ENCODE results near the gene CFAP161.

CFAP161 gene

DNA sequence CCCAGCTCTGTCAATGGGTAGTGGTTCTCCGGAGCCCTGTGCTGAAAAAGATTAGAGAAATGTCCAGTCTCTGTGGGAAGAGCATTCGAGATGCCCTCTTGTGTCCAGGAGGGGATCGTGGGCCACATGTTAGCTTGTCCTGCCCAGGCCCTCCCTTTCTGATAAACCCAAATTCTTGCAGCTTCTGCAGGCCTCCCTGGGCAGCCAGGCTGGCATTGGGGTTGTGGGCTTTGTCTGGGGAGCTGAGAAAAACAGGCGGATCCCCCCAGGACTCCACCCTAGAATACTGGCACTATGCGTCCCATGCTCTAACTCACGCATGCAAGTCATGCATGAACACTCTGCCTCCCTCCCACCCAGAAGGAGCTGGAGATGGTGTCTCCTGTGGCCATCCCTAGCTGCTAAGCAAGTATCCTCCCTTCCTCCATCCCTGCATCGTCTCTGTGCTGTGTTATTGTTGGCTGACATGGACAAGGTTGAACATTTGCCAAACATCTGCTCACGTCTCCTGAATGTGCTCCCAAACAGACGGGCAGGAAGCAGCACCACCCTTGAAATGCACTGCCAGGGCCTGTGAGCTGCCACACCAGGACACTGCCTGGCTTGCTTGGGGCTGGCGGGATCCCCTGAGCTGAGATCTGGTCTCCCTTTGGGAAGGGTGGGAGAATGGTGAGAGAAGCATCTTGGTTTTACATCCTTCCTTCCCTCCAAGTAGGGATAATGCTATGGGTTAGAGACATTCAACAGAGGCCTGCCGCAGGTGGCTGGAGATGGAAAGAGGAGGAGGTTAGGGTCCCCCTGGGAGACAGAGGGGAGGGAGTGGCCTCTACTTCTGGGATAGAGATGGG lies 26.5 kb downstream of the CFAP161 start:
- no peak for DNase-seq

DNA sequence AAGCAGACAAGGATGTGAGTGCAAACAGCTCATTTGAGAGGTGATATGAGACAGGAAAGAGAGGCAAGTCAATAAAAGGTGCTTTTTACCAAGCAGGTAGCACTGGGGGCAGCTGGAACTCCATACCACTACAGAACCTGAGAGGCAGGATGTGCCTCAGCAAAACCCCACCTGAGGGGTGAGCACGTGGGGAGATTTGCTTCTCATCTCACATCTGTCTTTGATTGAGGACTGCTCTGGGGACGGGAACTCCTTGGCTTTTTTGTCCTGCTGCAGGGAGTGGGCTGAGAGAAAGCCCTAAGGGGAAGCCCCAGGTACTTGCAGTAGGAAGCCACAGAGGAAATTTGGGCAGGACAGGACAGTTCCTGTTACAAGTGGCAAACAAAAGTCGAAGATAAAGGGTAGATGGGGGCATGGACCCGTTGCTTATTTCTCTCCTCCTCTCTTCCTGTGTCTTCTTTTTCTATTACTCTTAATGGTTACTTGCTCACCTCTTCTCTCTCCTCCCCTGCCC lies 27.1 kb downstream of the CFAP161 start:
- no peak for DNase-seq

DNA sequence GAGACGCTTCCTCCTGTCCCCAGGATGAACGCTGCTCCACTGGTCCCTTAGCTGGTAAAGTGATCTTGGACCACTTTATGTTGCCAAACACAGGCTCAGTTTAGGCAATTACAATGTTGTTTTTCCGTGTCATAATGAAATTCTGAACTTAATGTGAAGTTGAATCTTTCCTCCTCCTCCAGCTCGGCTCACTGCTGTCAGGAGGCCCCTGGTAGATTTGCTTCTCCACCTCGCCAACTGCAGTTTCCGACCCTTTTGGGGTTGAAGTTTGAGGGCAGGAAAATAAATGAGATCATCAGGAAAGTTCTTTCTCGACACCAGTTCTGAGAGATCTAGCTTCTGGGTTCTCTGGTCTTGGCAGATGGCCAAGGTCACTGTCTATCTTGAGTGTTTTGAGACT lies 27.8 kb downstream of the CFAP161 start:
- DNase-seq = no peak

- no peak for DNase-seq
Observed at GRCh38 chr15:81163961-81164800, 30.1 kb downstream of the CFAP161 start.

GRCh38 chr15:81165535-81165934 lies 31.5 kb downstream of the CFAP161 start:
- DNase-seq = no peak

GRCh38 chr15:81166636-81167305 lies 32.7 kb downstream of the CFAP161 start:
- DNase-seq = no peak

DNA sequence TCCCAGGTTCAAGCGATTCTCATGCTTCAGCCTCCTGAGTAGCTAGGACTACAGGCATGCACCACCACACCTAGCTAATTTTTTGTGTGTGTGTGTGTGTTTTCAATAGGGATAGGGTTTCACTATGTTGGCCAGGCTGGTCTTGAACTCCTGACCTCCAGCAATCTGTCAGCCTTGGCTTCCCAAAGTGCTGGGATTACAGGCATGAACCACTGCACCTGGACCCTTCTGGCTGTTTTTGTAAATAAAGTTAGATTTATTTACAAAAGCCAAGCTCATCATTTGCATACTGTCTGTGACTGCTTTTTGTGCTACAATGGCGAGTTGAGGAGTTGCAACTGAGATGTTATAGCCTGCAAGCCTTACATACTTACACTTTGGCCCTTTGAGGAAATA lies 34.1 kb downstream of the CFAP161 start:
- DNase-seq = no peak

DNA sequence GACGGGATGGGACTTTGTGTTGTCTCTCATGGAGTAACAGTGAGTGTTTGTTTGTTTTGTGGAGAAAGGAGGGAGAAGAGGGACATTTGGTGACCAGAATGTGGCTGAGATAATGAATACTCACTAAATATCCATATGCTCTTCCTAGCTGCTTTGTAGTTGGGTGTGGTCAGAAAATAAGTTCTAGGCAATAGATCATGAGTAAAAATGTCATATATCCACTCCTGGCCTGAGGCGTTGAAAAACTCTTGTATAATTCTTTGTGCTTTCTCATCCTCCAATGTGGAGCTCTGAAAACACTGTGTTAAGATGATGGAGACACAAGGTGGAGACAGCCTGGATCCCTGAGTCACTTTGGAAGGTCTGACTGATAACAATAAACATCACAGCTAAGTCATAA lies 34.6 kb downstream of the CFAP161 start:
- no peak for DNase-seq

DNA sequence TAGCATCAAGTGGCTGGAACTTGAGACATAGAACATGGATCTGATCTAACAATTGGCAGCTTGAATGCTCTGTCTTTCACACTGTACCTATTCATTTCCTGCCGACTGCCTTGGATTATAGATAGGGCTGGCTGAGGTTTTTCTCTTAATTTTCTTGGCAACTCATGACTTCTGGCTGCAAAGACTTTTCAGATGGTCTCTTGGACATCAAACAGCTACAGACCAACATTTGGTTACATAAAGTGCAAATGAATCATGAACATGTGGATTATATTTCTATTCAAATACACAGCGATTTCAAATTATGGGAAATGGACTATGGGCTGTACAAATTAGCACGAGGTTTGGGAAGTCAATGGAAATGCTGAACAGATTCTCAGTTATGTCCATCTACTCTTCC lies 36.4 kb downstream of the CFAP161 start:
- no peak for DNase-seq

- no peak for DNase-seq
Observed at GRCh38 chr15:81171286-81171685, 37.2 kb downstream of the CFAP161 start.

GRCh38 chr15:81174125-81174791 lies 40.2 kb downstream of the CFAP161 start:
- no peak for DNase-seq

DNA sequence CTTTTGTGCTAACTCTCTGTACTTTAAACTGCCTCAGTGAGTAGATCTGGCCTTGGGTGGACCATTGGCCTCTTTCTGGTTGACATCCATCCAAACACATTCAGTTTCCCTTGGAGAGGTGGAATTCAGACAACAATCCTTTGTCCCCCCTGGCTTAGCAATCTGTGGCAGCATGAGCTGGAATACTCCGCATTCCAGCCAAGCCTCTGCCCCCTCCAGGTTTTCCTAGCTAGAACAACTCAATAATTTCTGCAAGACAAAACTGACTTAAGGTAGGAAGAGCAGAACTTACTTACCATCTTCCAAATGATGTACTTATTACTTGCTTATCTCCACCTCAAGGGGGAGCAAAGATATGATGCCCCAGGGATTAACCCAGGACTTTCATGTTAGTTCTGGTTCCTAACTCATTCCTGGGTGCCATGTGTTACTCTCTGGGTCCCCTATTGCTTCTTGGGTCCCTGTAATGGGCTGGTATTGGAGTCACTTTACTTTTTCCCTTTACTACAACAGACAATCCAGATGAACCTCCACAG lies 40.8 kb downstream of the CFAP161 start:
- no peak for DNase-seq

- DNase-seq = no peak
Observed at GRCh38 chr15:81175496-81175895, 41.4 kb downstream of the CFAP161 start.

DNA sequence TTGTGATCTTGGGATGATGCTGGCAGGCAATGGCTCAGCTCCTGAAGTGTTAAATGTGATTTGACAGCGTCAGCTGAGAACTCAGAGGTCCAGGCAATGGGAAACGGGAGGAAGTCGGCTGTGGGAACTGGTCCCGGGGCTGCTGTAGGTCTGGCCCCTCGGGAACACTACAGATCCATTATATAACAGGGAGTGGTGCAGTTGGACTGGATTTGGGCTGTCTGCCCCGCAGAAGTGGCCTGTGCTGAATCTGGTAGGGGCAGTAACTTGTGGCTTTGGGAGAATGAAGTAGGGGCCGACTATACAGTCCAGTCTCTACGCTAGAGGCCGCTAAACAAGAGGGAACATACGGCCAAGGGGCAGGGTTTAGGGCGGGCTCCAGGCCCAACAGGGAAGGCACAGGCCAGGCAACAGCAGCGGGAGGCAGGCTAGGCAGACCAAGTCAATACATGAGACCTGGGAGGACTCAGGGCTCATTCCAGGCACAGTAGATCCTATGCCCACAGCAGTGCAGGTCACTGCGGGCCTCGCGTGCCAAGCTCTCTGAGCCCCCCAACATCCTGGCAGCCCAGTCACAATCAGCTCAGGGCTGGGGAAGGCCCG lies 42.3 kb downstream of the CFAP161 start:
- DNase-seq = no peak

DNA sequence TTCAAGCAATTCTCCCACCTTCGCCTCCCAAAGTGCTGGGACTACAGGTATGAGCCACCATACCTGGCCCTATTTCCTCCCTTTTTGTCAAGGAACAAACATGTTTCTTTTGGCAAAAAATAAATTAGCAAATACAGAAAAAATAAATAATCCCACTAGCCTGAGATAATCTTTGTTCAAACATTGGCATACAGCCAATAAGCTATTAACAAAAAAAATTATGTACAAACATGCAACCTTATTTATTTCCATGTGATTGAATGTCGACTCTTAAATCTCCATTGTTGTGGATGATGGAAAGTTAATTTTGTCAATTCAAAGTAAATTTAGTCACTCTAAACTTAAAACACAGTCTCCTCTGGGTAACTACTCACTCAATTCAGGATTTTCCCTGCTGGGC lies 44.3 kb downstream of the CFAP161 start:
- DNase-seq = no peak

DNA sequence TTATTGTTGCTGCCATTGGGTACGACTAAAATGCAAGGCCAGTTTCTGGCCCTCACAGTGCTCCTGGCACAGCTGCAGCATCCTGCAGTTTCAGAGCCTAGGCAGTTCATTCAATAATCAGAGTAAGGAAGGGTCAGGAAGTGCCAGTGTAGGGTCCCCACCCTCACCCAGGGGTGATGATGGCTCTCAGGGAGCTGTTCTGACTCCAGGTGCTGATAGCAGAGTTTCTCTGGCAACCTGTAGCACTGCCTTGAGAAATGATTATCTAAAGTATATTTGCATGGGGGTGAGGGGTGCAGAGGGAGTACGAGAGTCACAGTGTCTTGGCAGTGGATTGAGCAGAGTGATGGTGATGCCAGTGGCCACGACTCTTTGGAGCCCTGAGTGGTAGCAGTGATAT lies 47.1 kb downstream of the CFAP161 start:
- DNase-seq = no peak

DNA sequence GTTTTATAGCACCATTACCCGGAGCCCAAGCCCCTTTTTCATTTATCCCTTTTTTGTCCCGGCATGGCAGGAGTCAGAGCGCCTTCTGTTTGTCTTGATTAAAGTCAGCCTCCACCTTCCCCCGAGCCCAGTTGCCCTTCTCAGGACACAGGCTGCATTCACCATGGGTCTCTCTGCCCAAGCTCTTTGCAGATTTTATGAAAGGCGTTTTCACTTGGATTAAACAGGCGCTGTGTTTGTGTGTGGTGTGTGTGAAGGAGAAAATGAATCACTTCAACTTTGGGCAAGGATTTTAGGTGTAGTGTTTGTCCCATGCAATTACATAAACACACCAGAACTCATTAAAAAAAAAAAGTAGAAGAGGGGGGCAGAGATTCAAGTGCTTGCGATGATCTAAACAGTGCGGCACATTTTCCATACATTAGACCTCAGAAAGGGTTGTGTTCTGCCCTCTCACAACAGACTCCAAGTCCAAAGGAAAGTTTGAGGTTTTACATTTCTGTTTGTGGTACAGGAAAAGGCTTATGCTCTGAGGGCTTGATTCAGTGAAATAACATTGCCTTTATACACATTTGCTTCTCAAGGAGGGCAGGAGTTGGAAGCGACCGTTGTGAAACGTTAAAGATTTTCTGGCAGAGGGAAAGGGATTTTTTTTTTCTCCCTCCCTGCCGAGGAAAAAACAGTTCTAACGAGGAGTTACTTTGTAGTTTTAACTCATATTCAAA lies 48.1 kb downstream of the CFAP161 start:
- no peak for DNase-seq

- no peak for DNase-seq
Observed at GRCh38 chr15:81182756-81183438, 48.8 kb downstream of the CFAP161 start.

GRCh38 chr15:81183439-81183775 lies 49.3 kb downstream of the CFAP161 start:
- DNase-seq = no peak

DNA sequence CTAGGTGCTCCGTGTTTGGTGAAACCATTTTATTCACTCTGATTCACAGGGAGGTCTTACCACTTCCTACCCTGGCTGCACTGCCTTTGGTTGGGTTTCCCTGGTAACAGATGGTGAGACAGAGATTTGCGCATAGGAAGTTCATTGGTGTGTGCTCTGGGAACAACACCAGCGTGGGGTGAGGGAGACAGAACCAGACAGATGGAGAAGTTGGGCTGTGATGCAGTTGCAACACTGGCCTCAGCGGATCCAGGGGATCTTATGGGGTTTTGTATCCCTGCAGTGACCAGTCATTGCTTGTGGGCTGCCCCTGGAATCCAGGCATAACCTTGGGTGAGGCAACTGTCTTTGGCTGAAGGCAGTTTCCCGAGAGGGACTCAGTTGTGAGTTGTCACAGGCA lies 50.1 kb downstream of the CFAP161 start:
- no peak for DNase-seq

All from activated CD8-positive, alpha-beta memory T cell treated with anti-CD3 and anti-CD28 coated beads, Interleukin-2, amount 50 U/mL, for 48 hours (primary cell).